ENCODE results near the gene EVA1A.

EVA1A gene

GRCh38 chr2:75518638-75519465, 41.9 kb downstream of the EVA1A start:
- in situ Hi-C loops (cut with HindIII; ENCODE audit: low pct_ligation_motif_present, low sequenced_read_pairs) = no loop called here
- TF ChIP-seq CTCF (IDR thresholded peaks at IDR 0.05; ENCODE audit: low read depth, low read length, missing control alignments) = no peak
- H3K27ac ChIP-seq = no peak overlapping the region
- no peak overlapping the region for H3K4me3 ChIP-seq (ENCODE audit: low read depth, low read length)
- no peaks in the 10 kb centered on the region for H3K27me3 ChIP-seq (replicated peaks)
- DNase-seq = no peak
- H3K36me3 ChIP-seq (replicated peaks) = peaks cover 42% of the 10 kb centered on the region

- TF ChIP-seq CTCF (IDR thresholded peaks at IDR 0.05; ENCODE audit: low read depth, low read length, missing control alignments) = no peak
- H3K36me3 ChIP-seq (replicated peaks) = peaks cover 54% of the 10 kb centered on the region
- in situ Hi-C loops (cut with HindIII; ENCODE audit: low pct_ligation_motif_present, low sequenced_read_pairs) = no loop called here
- no peak overlapping the region for H3K4me3 ChIP-seq (ENCODE audit: low read depth, low read length)
- H3K27ac ChIP-seq = no peak overlapping the region
- DNase-seq = no peak
- H3K27me3 ChIP-seq (replicated peaks) = no peaks in the 10 kb centered on the region
Measured at GRCh38 chr2:75517547-75518230, 43.0 kb downstream of the EVA1A start.

- no peak overlapping the region for H3K27ac ChIP-seq
- in situ Hi-C loops (cut with HindIII; ENCODE audit: low pct_ligation_motif_present, low sequenced_read_pairs) = no loop called here
- H3K27me3 ChIP-seq (replicated peaks) = no peaks in the 10 kb centered on the region
- H3K4me3 ChIP-seq (ENCODE audit: low read depth, low read length) = no peak overlapping the region
- no peak for TF ChIP-seq CTCF (IDR thresholded peaks at IDR 0.05; ENCODE audit: low read depth, low read length, missing control alignments)
- no peak for DNase-seq
- H3K36me3 ChIP-seq (replicated peaks) = peaks cover 56% of the 10 kb centered on the region
Measured at GRCh38 chr2:75516378-75517360, 44.1 kb downstream of the EVA1A start.

- no peak for TF ChIP-seq CTCF (IDR thresholded peaks at IDR 0.05; ENCODE audit: low read depth, low read length, missing control alignments)
- peaks cover 52% of the 10 kb centered on the region for H3K36me3 ChIP-seq (replicated peaks)
- no peak overlapping the region for H3K4me3 ChIP-seq (ENCODE audit: low read depth, low read length)
- no peak overlapping the region for H3K27ac ChIP-seq
- DNase-seq = no peak
- in situ Hi-C loops (cut with HindIII; ENCODE audit: low pct_ligation_motif_present, low sequenced_read_pairs) = no loop called here
- H3K27me3 ChIP-seq (replicated peaks) = no peaks in the 10 kb centered on the region
Measured at GRCh38 chr2:75515584-75516368, 45.0 kb downstream of the EVA1A start.

- in situ Hi-C loops (cut with HindIII; ENCODE audit: low pct_ligation_motif_present, low sequenced_read_pairs) = no loop called here
- peaks cover 48% of the 10 kb centered on the region for H3K36me3 ChIP-seq (replicated peaks)
- no peak for DNase-seq
- TF ChIP-seq CTCF (IDR thresholded peaks at IDR 0.05; ENCODE audit: low read depth, low read length, missing control alignments) = no peak
- no peak overlapping the region for H3K4me3 ChIP-seq (ENCODE audit: low read depth, low read length)
- H3K27me3 ChIP-seq (replicated peaks) = no peaks in the 10 kb centered on the region
- H3K27ac ChIP-seq = no peak overlapping the region
Measured at GRCh38 chr2:75513616-75514170, 47.0 kb downstream of the EVA1A start.

Data from brain microvascular endothelial cell (primary cell).